ENCODE results near the gene TAS2R1. TPM values are rescaled to one million over a fixed set of nuclear protein-coding genes. Genes with fewer than 3 reads are reported as not detected.

TAS2R1 gene
- total RNA-seq, 4 donors from 2014 or later: not detected

- ATAC-seq (ENCODE audit: low FRiP score) (no peak), DNase-seq (ENCODE audit: low spot score) (no peak)
- TF ChIP-seq CTCF (IDR thresholded peaks at IDR 0.05): no peak
Measured at GRCh38 chr5:9594913-9595312, 35.2 kb downstream of the TAS2R1 start.

- DNase-seq (ENCODE audit: low spot score) (no peak), ATAC-seq (ENCODE audit: low FRiP score) (no peak)
- TF ChIP-seq CTCF (IDR thresholded peaks at IDR 0.05): no peak
Measured at GRCh38 chr5:9589049-9589835, 40.9 kb downstream of the TAS2R1 start.

GRCh38 chr5:9588254-9588653 is 41.9 kb downstream of the TAS2R1 start:
- TF ChIP-seq CTCF (IDR thresholded peaks at IDR 0.05): no peak
- no peak for DNase-seq (ENCODE audit: low spot score)
- no peak for ATAC-seq (ENCODE audit: low FRiP score)

DNA sequence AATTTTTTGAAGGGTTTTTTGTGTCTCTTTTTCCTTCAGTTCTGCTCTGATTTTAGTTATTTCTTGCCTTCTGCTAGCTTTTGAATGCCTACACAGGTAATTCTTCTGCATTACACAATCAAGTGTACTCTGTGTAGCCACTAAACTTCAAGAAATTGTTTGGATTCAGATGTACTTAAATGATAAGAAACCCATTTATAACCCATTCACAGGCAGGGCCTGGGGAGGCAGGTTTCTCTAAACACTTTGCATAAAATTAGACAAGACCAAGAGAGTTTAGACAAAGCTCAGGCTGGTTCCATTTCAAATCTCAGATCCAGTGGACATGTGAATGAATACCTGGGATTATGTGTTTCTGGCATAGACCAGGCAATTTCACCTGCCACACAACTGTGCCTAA is 43.0 kb downstream of the TAS2R1 start:
- DNase-seq (ENCODE audit: low spot score) (no peak), ATAC-seq (ENCODE audit: low FRiP score) (no peak)
- no peak for TF ChIP-seq CTCF (IDR thresholded peaks at IDR 0.05)

GRCh38 chr5:9582406-9582805 is 47.7 kb downstream of the TAS2R1 start:
- DNase-seq (ENCODE audit: low spot score): no peak
- no peak for ATAC-seq (ENCODE audit: low FRiP score)
- TF ChIP-seq CTCF (IDR thresholded peaks at IDR 0.05): no peak

Other genes with a start within 250 kb of the TAS2R1 start
- 10 to 100 TPM in 3 of 4 donors, 1 to 10 TPM in 1; 6.3 to 60.2 (median 22.1) TPM for gene SEMA5A, start 84.3 kb downstream of the TAS2R1 start, total RNA-seq